Cerebellar nuclear complex (tissue), 1 donor: ENCODE measurements around the gene KRTAP29-1.
A peak's percentile ranks its signal among the peaks of the same experiment; 100 is the strongest.
"Not testable (repeated sequence)": the region's sequence is repeated elsewhere in the genome, so short reads cannot be mapped to it uniquely, and the experiment has no call there.

Source experiments
- DNase-seq, 2 experiments: peaks; one replicate each; lab custom pipeline; 2025; lab: John Stamatoyannopoulos, UW

Gene KRTAP29-1

GRCh38 chr17:41301916-41302901 is at the start of gene KRTAP29-1:
Gene KRTAP29-1 (minus strand): TSS chr17:41302851. CDS start chr17:41302851, 0 bp downstream.
- peak; percentile 95 to 100 for DNase-seq

GRCh38 chr17:41351177-41351576 is 48.5 kb upstream of the KRTAP29-1 start:
- no peak for DNase-seq

GRCh38 chr17:41350381-41350878 is 47.8 kb upstream of the KRTAP29-1 start, which contains the start of gene KRT33A:
Gene KRT33A (minus strand): TSS chr17:41350828. CDS start chr17:41350767, 61 bp downstream.
- DNase-seq: not testable (repeated sequence)

- no peak for DNase-seq
Observed at GRCh38 chr17:41347869-41348760, 45.5 kb upstream of the KRTAP29-1 start.

- not testable (repeated sequence) for DNase-seq
Observed at GRCh38 chr17:41346421-41346820, 43.8 kb upstream of the KRTAP29-1 start.

- DNase-seq: no peak
Observed at GRCh38 chr17:41345992-41346391, 43.3 kb upstream of the KRTAP29-1 start.

- no peak for DNase-seq
Observed at GRCh38 chr17:41343029-41343428, 40.4 kb upstream of the KRTAP29-1 start.

- DNase-seq: no peak
Observed at GRCh38 chr17:41340934-41341861, 38.5 kb upstream of the KRTAP29-1 start.

GRCh38 chr17:41340494-41340893 is 37.8 kb upstream of the KRTAP29-1 start:
- DNase-seq: no peak

GRCh38 chr17:41339571-41340172 is 37.0 kb upstream of the KRTAP29-1 start:
- DNase-seq: no peak

GRCh38 chr17:41338961-41339485 is 36.4 kb upstream of the KRTAP29-1 start:
- no peak for DNase-seq

- DNase-seq: no peak
Observed at GRCh38 chr17:41335747-41336146, 33.1 kb upstream of the KRTAP29-1 start.

GRCh38 chr17:41334385-41335305 is 32.0 kb upstream of the KRTAP29-1 start:
- no peak for DNase-seq

- DNase-seq: no peak
Observed at GRCh38 chr17:41333836-41334235, 31.2 kb upstream of the KRTAP29-1 start.

GRCh38 chr17:41333098-41333497 is 30.4 kb upstream of the KRTAP29-1 start:
- DNase-seq: no peak

GRCh38 chr17:41332239-41332638 is 29.6 kb upstream of the KRTAP29-1 start:
- no peak for DNase-seq

- no peak for DNase-seq
Observed at GRCh38 chr17:41331606-41332005, 29.0 kb upstream of the KRTAP29-1 start.

- no peak for DNase-seq
Observed at GRCh38 chr17:41329279-41329948, 26.8 kb upstream of the KRTAP29-1 start.

- no peak for DNase-seq
Observed at GRCh38 chr17:41328207-41328606, 25.6 kb upstream of the KRTAP29-1 start.
